ENCODE measurements around the gene BCL7A.

DNA sequence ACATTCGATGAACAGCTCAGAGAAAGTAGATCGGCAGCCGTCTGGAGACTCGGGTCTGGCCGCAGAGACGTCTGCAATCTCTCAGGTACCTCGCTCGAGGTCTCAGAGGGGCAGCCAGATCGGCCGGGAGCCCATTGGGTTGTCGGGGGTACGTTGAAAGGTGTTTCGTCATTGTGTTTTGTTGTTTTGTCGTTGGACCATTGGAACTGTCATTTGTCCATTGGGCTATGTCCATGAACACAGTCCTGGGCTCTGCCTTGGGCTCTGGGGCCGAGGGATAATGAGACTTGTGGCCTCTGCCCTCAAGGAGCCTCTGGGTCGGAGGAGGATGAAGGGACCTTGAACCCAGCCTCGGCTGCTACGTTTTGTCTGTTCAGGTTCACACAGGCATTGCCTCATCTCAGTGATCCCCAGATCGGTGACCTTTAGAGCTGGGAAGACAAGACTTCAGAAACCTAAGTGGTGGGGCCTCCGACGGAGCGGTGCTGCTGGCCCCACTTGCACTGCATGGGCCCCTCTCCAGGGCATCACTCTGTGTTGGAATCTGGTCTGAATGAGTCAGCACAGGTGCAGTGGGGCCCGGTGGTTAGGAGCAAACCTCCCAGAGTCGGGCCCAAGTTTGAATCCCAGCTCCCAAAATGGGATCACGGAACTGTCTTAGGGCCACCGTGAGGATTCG is 33.3 kb downstream of the BCL7A start:
- TF ChIP-seq RNF2 (IDR thresholded peaks at IDR 0.05; ENCODE audit: borderline replicate concordance, low read depth, low read length, missing control alignments, poor library complexity, severe bottlenecking) (no peak), BRCA1 (IDR thresholded peaks at IDR 0.05; ENCODE audit: low read depth, low read length) (no peak), ASH2L (IDR thresholded peaks at IDR 0.05; ENCODE audit: low read length) (no peak), JUND (IDR thresholded peaks at IDR 0.05; ENCODE audit: low read length) (no peak), EZH2 (IDR thresholded peaks at IDR 0.05; ENCODE audit: low read depth, low read length, severe bottlenecking) (no peak), RAD21 (IDR thresholded peaks at IDR 0.05 in 1 of 2, conservative IDR thresholded peaks at IDR 0.05 in 1 of 2; ENCODE audit: low read depth in 2 of 2, low read length in 2 of 2) (no peak), YY1 (IDR thresholded peaks at IDR 0.05; ENCODE audit: low read depth, low read length) (no peak), ZNF274 (IDR thresholded peaks at IDR 0.05; ENCODE audit: borderline replicate concordance, extremely low read depth, low read length) (no peak), POLR2A (IDR thresholded peaks at IDR 0.05; ENCODE audit: control extremely low read depth in 1 of 2, low read depth in 2 of 2, low read length in 2 of 2) (no peak), RFX5 (IDR thresholded peaks at IDR 0.05; ENCODE audit: borderline replicate concordance, low read depth, low read length) (no peak), PHF8 (conservative IDR thresholded peaks at IDR 0.05; ENCODE audit: low read depth, low read length) (no peak)
- TF ChIP-seq, protein P1, sequence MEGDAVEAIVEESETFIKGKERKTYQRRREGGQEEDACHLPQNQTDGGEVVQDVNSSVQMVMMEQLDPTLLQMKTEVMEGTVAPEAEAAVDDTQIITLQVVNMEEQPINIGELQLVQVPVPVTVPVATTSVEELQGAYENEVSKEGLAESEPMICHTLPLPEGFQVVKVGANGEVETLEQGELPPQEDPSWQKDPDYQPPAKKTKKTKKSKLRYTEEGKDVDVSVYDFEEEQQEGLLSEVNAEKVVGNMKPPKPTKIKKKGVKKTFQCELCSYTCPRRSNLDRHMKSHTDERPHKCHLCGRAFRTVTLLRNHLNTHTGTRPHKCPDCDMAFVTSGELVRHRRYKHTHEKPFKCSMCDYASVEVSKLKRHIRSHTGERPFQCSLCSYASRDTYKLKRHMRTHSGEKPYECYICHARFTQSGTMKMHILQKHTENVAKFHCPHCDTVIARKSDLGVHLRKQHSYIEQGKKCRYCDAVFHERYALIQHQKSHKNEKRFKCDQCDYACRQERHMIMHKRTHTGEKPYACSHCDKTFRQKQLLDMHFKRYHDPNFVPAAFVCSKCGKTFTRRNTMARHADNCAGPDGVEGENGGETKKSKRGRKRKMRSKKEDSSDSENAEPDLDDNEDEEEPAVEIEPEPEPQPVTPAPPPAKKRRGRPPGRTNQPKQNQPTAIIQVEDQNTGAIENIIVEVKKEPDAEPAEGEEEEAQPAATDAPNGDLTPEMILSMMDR (IDR thresholded peaks at IDR 0.05; ENCODE audit: control extremely low read depth in 1 of 3, insufficient read depth in 1 of 3, low read depth in 1 of 3, low read length in 3 of 3): no peak
- TF ChIP-seq, protein P2, sequence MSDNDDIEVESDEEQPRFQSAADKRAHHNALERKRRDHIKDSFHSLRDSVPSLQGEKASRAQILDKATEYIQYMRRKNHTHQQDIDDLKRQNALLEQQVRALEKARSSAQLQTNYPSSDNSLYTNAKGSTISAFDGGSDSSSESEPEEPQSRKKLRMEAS (IDR thresholded peaks at IDR 0.05): no peak
